RWPE2 (cell line): Measurements from ENCODE around the gene PTGIR.
A peak's percentile ranks its signal among the peaks of the same experiment; 100 is the strongest.

Experiments
- ATAC-seq: fragments of 200-7000 bp; cut with Tn5 transposase; 3 replicates; pipeline ENCODE4 v1.9.1; 2021; ENCODE audit warnings: low read depth
- DNase-seq: peaks from one replicate; pipeline ENCODE4 v3.0.0-alpha.2; 2020; ENCODE audit warnings: low spot score
- H3K27ac ChIP-seq: fragments of 450-650 bp; 2 replicates; pipeline ENCODE4 v1.5.1; 2017; ENCODE audit warnings: mild to moderate bottlenecking; ENCODE audit not compliant: poor library complexity, severe bottlenecking
- H3K27me3 ChIP-seq: fragments of 250-450 bp; sonication (Bioruptor Pico); 2 replicates; pipeline ENCODE4 v1.5.1; 2021; ENCODE audit warnings: mild to moderate bottlenecking, moderate library complexity; ENCODE audit not compliant: insufficient read depth, poor library complexity, severe bottlenecking
- H3K36me3 ChIP-seq: fragments of 250-450 bp; sonication (Bioruptor Pico); 2 replicates; pipeline ENCODE4 v1.5.1; 2020; ENCODE audit warnings: low read depth, mild to moderate bottlenecking, moderate library complexity
- H3K4me1 ChIP-seq: fragments of 250-450 bp; sonication (Bioruptor Pico); 2 replicates; pipeline ENCODE4 v1.5.1; 2021; ENCODE audit warnings: mild to moderate bottlenecking, moderate library complexity; ENCODE audit not compliant: insufficient read depth, poor library complexity, severe bottlenecking
- H3K4me3 ChIP-seq: fragments of 250-450 bp; sonication (Bioruptor Pico); 2 replicates; pipeline ENCODE4 v1.5.1; 2021; ENCODE audit warnings: mild to moderate bottlenecking, moderate library complexity; ENCODE audit not compliant: severe bottlenecking
- H3K9me3 ChIP-seq: fragments of 250-450 bp; sonication (Bioruptor Pico); 2 replicates; pipeline ENCODE4 v1.5.1; 2021; ENCODE audit warnings: mild to moderate bottlenecking, moderate library complexity; ENCODE audit not compliant: severe bottlenecking
- CTCF ChIP-seq: fragments of 450-650 bp; IDR thresholded peaks from one replicate; pipeline ENCODE4 v1.5.1; 2017; ENCODE audit warnings: mild to moderate bottlenecking, moderate library complexity; ENCODE audit not compliant: poor library complexity, severe bottlenecking

PTGIR gene

GRCh38 chr19:46626446-46626845, 1.6 kb upstream of the PTGIR start:
- Histone ChIP-seq H3K4me3 (no peak overlapping the region), H3K36me3 (no peaks in the 10 kb centered on the region), H3K4me1 (peaks cover 11% of the 10 kb centered on the region), H3K9me3 (no peaks in the 10 kb centered on the region), H3K27me3 (no peaks in the 10 kb centered on the region), H3K27ac (no peak overlapping the region)
- DNase-seq = peak; percentile 52
- no peak for TF ChIP-seq CTCF
- ATAC-seq = no peak

- no peaks in the 10 kb centered on the region for H3K9me3 ChIP-seq
- no peak overlapping the region for H3K4me3 ChIP-seq
- no peak overlapping the region for H3K27ac ChIP-seq
- H3K27me3 ChIP-seq = no peaks in the 10 kb centered on the region
- ATAC-seq (no peak), DNase-seq (peak; percentile 54)
- H3K4me1 ChIP-seq = peaks cover 7% of the 10 kb centered on the region
- no peaks in the 10 kb centered on the region for H3K36me3 ChIP-seq
- no peak for TF ChIP-seq CTCF
These were observed 842 bp upstream of the PTGIR start for GRCh38 chr19:46625731-46626130.

- Histone ChIP-seq H3K9me3 (no peaks in the 10 kb centered on the region), H3K4me3 (no peak overlapping the region), H3K27ac (no peak overlapping the region), H3K27me3 (no peaks in the 10 kb centered on the region), H3K4me1 (peaks cover 7% of the 10 kb centered on the region), H3K36me3 (no peaks in the 10 kb centered on the region)
- no peak for ATAC-seq
- TF ChIP-seq CTCF = no peak
- peak; percentile 47 for DNase-seq
These were observed 880 bp downstream of the PTGIR start for GRCh38 chr19:46623915-46624502.

GRCh38 chr19:46622118-46622446, 2.8 kb downstream of the PTGIR start:
- no peak for ATAC-seq
- Histone ChIP-seq H3K9me3 (no peaks in the 10 kb centered on the region), H3K27ac (no peak overlapping the region), H3K27me3 (no peaks in the 10 kb centered on the region), H3K4me3 (no peak overlapping the region), H3K36me3 (no peaks in the 10 kb centered on the region), H3K4me1 (peaks cover 7% of the 10 kb centered on the region)
- peak; percentile 21 for DNase-seq
- TF ChIP-seq CTCF = no peak

- Histone ChIP-seq H3K9me3 (no peaks in the 10 kb centered on the region), H3K27ac (no peak overlapping the region), H3K4me1 (peaks cover 7% of the 10 kb centered on the region), H3K4me3 (no peak overlapping the region), H3K27me3 (no peaks in the 10 kb centered on the region), H3K36me3 (no peaks in the 10 kb centered on the region)
- ATAC-seq (no peak), DNase-seq (peak; percentile 47)
- TF ChIP-seq CTCF = no peak
These were observed 3.4 kb downstream of the PTGIR start for GRCh38 chr19:46621191-46622117.
